Umbilical cord (tissue), 2 donors: Measurements from ENCODE around the gene AMD1. TPM values are rescaled to one million over a fixed set of nuclear protein-coding genes. Genes with fewer than 3 reads are reported as not detected.
A peak's percentile ranks its signal among the peaks of the same experiment; 100 is the strongest.

Experiments used
- DNase-seq: peaks from one replicate; pipeline ENCODE4 v3.0.0-alpha.2; 2015; ENCODE audit warnings: low spot score
- total RNA-seq: library from RNA; depleted of rRNA; stranded (reverse); fragments of >200 nt; gene quantifications from one replicate; pipeline ENCODE4 v1.2.3, GENCODE V29; 2014; ENCODE audit warnings: low replicate concordance; ENCODE audit not compliant: insufficient read depth

Gene AMD1
- total RNA-seq, 1 donor from 2014 or later: 70.1 TPM

- DNase-seq: no peak
Observed at GRCh38 chr6:110938171-110938570, 63.6 kb downstream of the AMD1 start.

GRCh38 chr6:110939429-110940200 lies 65.0 kb downstream of the AMD1 start:
- no peak for DNase-seq

GRCh38 chr6:110944681-110945151 lies 70.1 kb downstream of the AMD1 start:
- peak; percentile 18 for DNase-seq

Other genes starting within 250 kb of the AMD1 start
- 18.8 TPM for gene CDK19, start 59.3 kb upstream of the AMD1 start, total RNA-seq
- 77.0 TPM for gene GTF3C6, start 83.9 kb downstream of the AMD1 start, total RNA-seq
- 24.8 TPM for gene RPF2, start 107.3 kb downstream of the AMD1 start, total RNA-seq
- gene SLC16A10, start 212.7 kb downstream of the AMD1 start, total RNA-seq: 36.8 TPM